ENCODE data around the gene FFAR4. TPM values are rescaled to one million over a fixed set of nuclear protein-coding genes. Genes with fewer than 3 reads are reported as not detected.

The FFAR4 gene
- total and polyA plus RNA-seq, 2 of the 8 experiments (the other 6 are each of a cell fraction or from before 2014, with no cell fraction given), result not detected

- TF ChIP-seq SP2 (IDR thresholded peaks at IDR 0.05; ENCODE audit: low read length) (no peak), CTBP2 (IDR thresholded peaks at IDR 0.05; ENCODE audit: borderline replicate concordance, insufficient read depth, insufficient read length, low read length) (no peak), CEBPB (IDR thresholded peaks at IDR 0.05; ENCODE audit: low read depth, low read length) (no peak), JUND (IDR thresholded peaks at IDR 0.05; ENCODE audit: low read length) (peak; percentile 56; the same call in 1 of the 2 replicates), CBX5 (IDR thresholded peaks at IDR 0.05; ENCODE audit: low read depth, low read length) (no peak), MAX (IDR thresholded peaks at IDR 0.05) (0 out of 2 replicates have a peak, but pooled peaks have one; percentile 20)
Observed at GRCh38 chr10:93541402-93542357, 24.8 kb upstream of the FFAR4 start (continued).

Measured in H1 (cell line).